HepG2 (cell line): ENCODE measurements around the gene CLIC6. TPM values are rescaled to one million over a fixed set of nuclear protein-coding genes. Genes with fewer than 3 reads are reported as not detected.

ENCODE experiments used
- ATAC-seq: fragments of 200-7000 bp; cut with Tn5 transposase; 3 replicates; pipeline ENCODE4 v1.9.1; 2020; ENCODE audit warnings: mild to moderate bottlenecking, moderate library complexity
- BruUV-seq: library from RNA; stranded (reverse); fragments of 400-500 nt; replicated peaks from 2 replicates; lab custom pipeline; 2021; lab: Mats Ljungman, UMichigan
- CTCF ChIA-PET: fragments of 300-600 bp; formaldehyde crosslinking; extraction: SDS; loops from one replicate; lab custom pipeline; 2021; ENCODE audit warnings: low total read pairs, inconsistent platforms, low intra/inter-chr PET ratio; lab: Yijun Ruan, JAX
- POLR2A ChIA-PET: fragments of 350-600 bp; sonication (Branson Sonifier 250); formaldehyde crosslinking; loops from one replicate; lab custom pipeline; 2020; ENCODE audit warnings: antibody characterized with exemption, inconsistent platforms; lab: Yijun Ruan, JAX
- DNase-seq: peaks from one replicate; pipeline ENCODE4 v3.0.0-alpha.2; 2015; ENCODE audit warnings: low spot score
- FAIRE-seq: peaks from 3 replicates; lab custom pipeline; 2011; peaks lifted over from hg19 to GRCh38; lab: Jason Lieb, UNC
- H2AFZ ChIP-seq: one replicate; pipeline ENCODE4 v1.6.1; 2011; ENCODE audit warnings: low read length, inconsistent platforms
- H3K27ac ChIP-seq: fragments of 300-600 bp; 3 replicates; pipeline ENCODE4 v1.8.0; 2011; ENCODE audit warnings: mixed run types, mild to moderate bottlenecking, mixed read lengths, low read length, inconsistent platforms; ENCODE audit not compliant: insufficient read depth; ENCODE audit errors: extremely low read length
- H3K27me3 ChIP-seq, 2 experiments: fragments of 200-600 bp in 1 of 2; 2 replicates in 1 of 2; 3 replicates in 1 of 2; pipeline versions ENCODE4 v1.6.0 to v1.8.0; 2011; ENCODE audit warnings: low read length in 2 of 2, mild to moderate bottlenecking in 2 of 2, moderate library complexity in 2 of 2, inconsistent platforms in 1 of 2; ENCODE audit not compliant: insufficient read depth in 2 of 2, control insufficient read depth in 1 of 2
- H3K36me3 ChIP-seq, 2 experiments: fragments of 200-600 bp in 1 of 2; replicated peaks in 1 of 2; 2 replicates in 1 of 2; 3 replicates in 1 of 2; pipeline versions ENCODE4 v1.5.1 to v1.8.0; 2011; ENCODE audit warnings: low read length in 2 of 2, inconsistent platforms in 1 of 2; ENCODE audit not compliant: insufficient read depth in 2 of 2, control insufficient read depth in 1 of 2
- H3K4me1 ChIP-seq: 2 replicates; pipeline ENCODE4 v1.5.1; 2012; ENCODE audit warnings: low read length, inconsistent platforms; ENCODE audit not compliant: insufficient read depth
- H3K4me2 ChIP-seq: 2 replicates; pipeline ENCODE4 v1.6.0; 2011; ENCODE audit warnings: low read depth, low read length, inconsistent platforms
- H3K4me3 ChIP-seq, 3 experiments: fragments of 200-600 bp in 1 of 3; sonication (generic), shearing (Covaris generic) in 1 of 3; replicated peaks in 1 of 3; 2 replicates each; pipeline ENCODE4 v1.5.1; 2011 to 2016; ENCODE audit warnings: low read length in 3 of 3, inconsistent platforms in 2 of 3, low read depth in 2 of 3, mild to moderate bottlenecking in 2 of 3, control low read depth in 1 of 3, mixed read lengths in 1 of 3; ENCODE audit not compliant: insufficient read depth in 1 of 3
- H3K79me2 ChIP-seq: one replicate; pipeline ENCODE4 v1.6.1; 2011; ENCODE audit warnings: low read length, inconsistent platforms; ENCODE audit not compliant: insufficient read depth
- H3K9ac ChIP-seq: 2 replicates; pipeline ENCODE4 v1.6.0; 2011; ENCODE audit warnings: mild to moderate bottlenecking, low read depth, low read length, inconsistent platforms; ENCODE audit not compliant: insufficient read depth
- H3K9me3 ChIP-seq: 2 replicates; pipeline ENCODE4 v1.5.1; 2012; ENCODE audit warnings: mild to moderate bottlenecking, low read length
- H4K20me1 ChIP-seq: 2 replicates; pipeline ENCODE4 v1.6.0; 2011; ENCODE audit warnings: inconsistent platforms, mild to moderate bottlenecking, low read length, moderate library complexity; ENCODE audit not compliant: insufficient read depth
- DMTF1 ChIP-seq: sonication (generic); formaldehyde crosslinking; IDR thresholded peaks from 2 replicates; pipeline ENCODE4 v1.4.0; 2020; ENCODE audit warnings: mild to moderate bottlenecking, missing genetic modification reagents
- MAFK ChIP-seq, 2 experiments: IDR thresholded peaks in 1 of 2; conservative IDR thresholded peaks in 1 of 2; 2 replicates each; pipeline ENCODE4 v1.6.1; 2011; ENCODE audit warnings: improper control_type of control experiment in 2 of 2, low read length in 2 of 2
- SMARCC2 ChIP-seq: fragments of 450-650 bp; IDR thresholded peaks from 2 replicates; pipeline ENCODE4 v1.6.1; 2017; ENCODE audit warnings: antibody characterized with exemption, mild to moderate bottlenecking
- SRSF4 ChIP-seq: fragments of 200-400 bp; formaldehyde crosslinking; IDR thresholded peaks from one replicate; pipeline ENCODE4 v1.6.1; 2018; ENCODE audit warnings: mild to moderate bottlenecking, low read depth, low read length, moderate library complexity; ENCODE audit not compliant: poor library complexity, severe bottlenecking
- TFDP2 ChIP-seq: sonication (generic); formaldehyde crosslinking; IDR thresholded peaks from 2 replicates; pipeline ENCODE4 v1.4.0; 2020; ENCODE audit warnings: missing genetic modification reagents
- TRIM24 ChIP-seq: sonication (generic); formaldehyde crosslinking; IDR thresholded peaks from 2 replicates; pipeline ENCODE4 v1.8.0; 2022; ENCODE audit warnings: mild to moderate bottlenecking, missing genetic modification reagents
- ZBTB34 ChIP-seq: sonication (generic); formaldehyde crosslinking; IDR thresholded peaks from 2 replicates; pipeline ENCODE4 v1.8.0; 2022; ENCODE audit warnings: mild to moderate bottlenecking, missing genetic modification reagents
- ZMAT5 ChIP-seq: sonication (generic); formaldehyde crosslinking; IDR thresholded peaks from 2 replicates; pipeline ENCODE4 v1.5.0; 2020; ENCODE audit warnings: mild to moderate bottlenecking, low read depth, missing genetic modification reagents, borderline replicate concordance
- ZNF225 ChIP-seq: sonication (generic); formaldehyde crosslinking; IDR thresholded peaks from 2 replicates; pipeline ENCODE4 v1.4.0; 2020; ENCODE audit warnings: mild to moderate bottlenecking, missing genetic modification reagents
- ZNF296 ChIP-seq: sonication (generic); formaldehyde crosslinking; conservative IDR thresholded peaks from 2 replicates; pipeline ENCODE4 v1.5.0; 2020; ENCODE audit warnings: mild to moderate bottlenecking, missing genetic modification reagents
- ZNF569 ChIP-seq: sonication (generic); formaldehyde crosslinking; IDR thresholded peaks from 2 replicates; pipeline ENCODE4 v1.5.0; 2020; ENCODE audit warnings: mild to moderate bottlenecking, missing genetic modification reagents, moderate library complexity, borderline replicate concordance
- ZNF574 ChIP-seq: sonication (generic); formaldehyde crosslinking; IDR thresholded peaks from 2 replicates; pipeline ENCODE4 v1.4.0; 2020; ENCODE audit warnings: missing genetic modification reagents
- ZNF576 ChIP-seq: sonication (generic); formaldehyde crosslinking; IDR thresholded peaks from 2 replicates; pipeline ENCODE4 v1.4.0; 2020; ENCODE audit warnings: mild to moderate bottlenecking, missing genetic modification reagents
- ZNF816 ChIP-seq: sonication (generic); formaldehyde crosslinking; IDR thresholded peaks from 2 replicates; pipeline ENCODE4 v1.8.0; 2022; ENCODE audit warnings: missing genetic modification reagents, mild to moderate bottlenecking, borderline replicate concordance
- ZSCAN29 ChIP-seq: sonication (generic); formaldehyde crosslinking; conservative IDR thresholded peaks from 2 replicates; pipeline ENCODE4 v1.4.0; 2020; ENCODE audit warnings: mild to moderate bottlenecking, missing genetic modification reagents
- WGBS: methylation state at CpG from one replicate; pipeline ENCODE4 v1.1.6; 2017; ENCODE audit warnings: low lambda C conversion rate; 5-methylcytosine and 5-hydroxymethylcytosine counted together
- in situ Hi-C: cut with HindIII; loops from 2 replicates; pipeline ENCODE4 v1.10.0; 2017; ENCODE audit warnings: low pct_unique_long_range_greater_than_20kb; ENCODE audit not compliant: extremely low pct_ligation_motif_present
- intact Hi-C: fragments of 100-400 bp; cut with micrococcal nuclease; formaldehyde crosslinking; loops from one replicate; pipeline ENCODE4 v1.10.0; 2022; ENCODE audit not compliant: unreplicated experiment
- polyA plus RNA-seq, 8 experiments: library from polyadenylated mRNA; depleted of rRNA in 3 of 8; stranded (reverse) in 7 of 8; unstranded in 1 of 8; fragments of >200 nt; fragmentation: Illumina TruSeq in 4 of 8; extraction: Trizol in 4 of 8; gene quantifications; 2 replicates each; pipeline versions ENCODE4 v1.2.1 to v1.2.3, GENCODE V29; 2011 to 2016; ENCODE audit warnings: low read depth in 4 of 8, missing spikeins in 1 of 8, mixed read lengths in 1 of 8; ENCODE audit not compliant: insufficient read depth in 1 of 8
- total RNA-seq, 5 experiments: library from RNA; depleted of rRNA; stranded (reverse); fragments of >200 nt; fragmentation: Illumina TruSeq; extraction: Trizol; gene quantifications; 2 replicates each; pipeline ENCODE4 v1.2.3, GENCODE V29; 2016; ENCODE audit warnings: low read depth in 1 of 5

CLIC6 gene
- total and polyA plus RNA-seq, 2 of the 13 experiments (the other 11 are each of a cell fraction or from before 2014, with no cell fraction given): not detected

- in situ Hi-C loops (loop anchor here (25.0 kb wide), 1 partner anchor 669 kb away; no protein-coding TSS in a partner anchor), intact Hi-C loops (no loop called here)
- H3K4me2 ChIP-seq: no peak overlapping the region
- 62% methylated on average over 9 of the region's 9 CpGs for WGBS
- H2AFZ ChIP-seq: no peak overlapping the region
- H3K9ac ChIP-seq: no peak overlapping the region
- H3K9me3 ChIP-seq: no peaks in the 10 kb centered on the region
- DNase-seq: no peak
- no peak overlapping the region for H3K4me3 ChIP-seq
- H4K20me1 ChIP-seq: no peaks in the 10 kb centered on the region
- ATAC-seq: no peak
- H3K27ac ChIP-seq: no peak overlapping the region
- ChIA-PET POLR2A (interaction anchor here (1.2 kb wide), 1 partner anchor 144 kb away, joined by 5 read pairs; no protein-coding TSS in a partner anchor), CTCF (no interaction called here)
- no peak for FAIRE-seq
- H3K36me3 ChIP-seq: no peaks in the 10 kb centered on the region
- H3K27me3 ChIP-seq: peaks cover 0 to 9% of the 10 kb centered on the region in 2 experiments; a peak in 1 of 5 replicates
- H3K79me2 ChIP-seq: peaks cover 2% of the 10 kb centered on the region
- no TSS peak for BruUV-seq
- peaks cover 33% of the 10 kb centered on the region for H3K4me1 ChIP-seq
- TF ChIP-seq ZSCAN29 (CRISPR knock-in tag) (no peak), ZNF296 (CRISPR knock-in tag) (no peak), ZNF569 (CRISPR knock-in tag) (no peak), TRIM24 (no peak), ZNF574 (CRISPR knock-in tag) (no peak), SRSF4 (no peak), ZNF225 (no peak), SMARCC2 (no peak), ZNF816 (CRISPR knock-in tag) (no peak), ZMAT5 (CRISPR knock-in tag) (no peak), DMTF1 (CRISPR knock-in tag) (no peak), MAFK (conservative IDR thresholded peaks at IDR 0.05 in 1 of 2, IDR thresholded peaks at IDR 0.05 in 1 of 2; ENCODE audit: low read length in 2 of 2) (no peak), ZBTB34 (no peak), ZNF576 (CRISPR knock-in tag) (no peak), TFDP2 (no peak)
These were observed 74.5 kb downstream of the CLIC6 start for GRCh38 chr21:34743285-34743684.
